HEK293 (cell line): ENCODE results near the gene OR51E1.

Source experiments
- PRDM1 ChIP-seq: fragments of 450-650 bp; formaldehyde crosslinking; IDR thresholded peaks from 2 replicates; pipeline ENCODE4; 2016; ENCODE audit warnings: missing biosample characterization, missing genetic modification characterization
- TCF7L2 ChIP-seq: IDR thresholded peaks from 2 replicates; pipeline ENCODE4 v1.6.1; 2011; ENCODE audit warnings: low read depth, mild to moderate bottlenecking, inconsistent platforms, low read length, moderate library complexity, borderline replicate concordance
- YY1 ChIP-seq: fragments of 450-650 bp; formaldehyde crosslinking; IDR thresholded peaks from 2 replicates; pipeline ENCODE4 v1.5.1; 2018; ENCODE audit warnings: missing biosample characterization, missing genetic modification characterization
- ZBTB1 ChIP-seq: fragments of 450-650 bp; formaldehyde crosslinking; IDR thresholded peaks from 2 replicates; pipeline ENCODE4 v1.5.1; 2016; ENCODE audit warnings: missing biosample characterization, missing genetic modification characterization
- ZBTB7A ChIP-seq: fragments of 450-650 bp; formaldehyde crosslinking; IDR thresholded peaks from 2 replicates; pipeline ENCODE4 v1.5.1; 2016; ENCODE audit warnings: low read depth, missing biosample characterization, missing genetic modification characterization
- ZNF274 ChIP-seq, 2 experiments: fragments of 200-500 bp in 1 of 2; fragments of 450-650 bp in 1 of 2; sonication (Bioruptor generic) in 1 of 2; formaldehyde crosslinking in 1 of 2; IDR thresholded peaks; 2 replicates each; pipeline versions ENCODE4 v1.5.1 to v1.6.1; 2014 to 2016; ENCODE audit warnings: borderline replicate concordance in 1 of 2, inconsistent platforms in 1 of 2, low read length in 1 of 2, missing biosample characterization in 1 of 2, missing genetic modification characterization in 1 of 2
- ZNF311 ChIP-seq: fragments of 450-650 bp; formaldehyde crosslinking; IDR thresholded peaks from 2 replicates; pipeline ENCODE4 v1.5.1; 2017; ENCODE audit warnings: missing biosample characterization, missing genetic modification characterization, borderline replicate concordance
- ZNF510 ChIP-seq: fragments of 450-650 bp; formaldehyde crosslinking; IDR thresholded peaks from 2 replicates; pipeline ENCODE4 v1.5.1; 2018; ENCODE audit warnings: mild to moderate bottlenecking, missing genetic modification characterization, missing biosample characterization; ENCODE audit not compliant: insufficient replicate concordance
- ZNF521 ChIP-seq: fragments of 450-650 bp; formaldehyde crosslinking; IDR thresholded peaks from 2 replicates; pipeline ENCODE4 v1.5.1; 2017; ENCODE audit warnings: missing biosample characterization, mild to moderate bottlenecking, missing genetic modification characterization
- ZNF558 ChIP-seq: fragments of 450-650 bp; formaldehyde crosslinking; IDR thresholded peaks from 2 replicates; pipeline ENCODE4 v1.5.1; 2016; ENCODE audit warnings: missing biosample characterization, missing genetic modification characterization
- ZNF658 ChIP-seq: fragments of 450-650 bp; formaldehyde crosslinking; IDR thresholded peaks from 2 replicates; pipeline ENCODE4; 2016; ENCODE audit warnings: missing biosample characterization, missing genetic modification characterization
- ZNF747 ChIP-seq: fragments of 450-650 bp; formaldehyde crosslinking; IDR thresholded peaks from 2 replicates; pipeline ENCODE4 v1.5.1; 2016; ENCODE audit warnings: missing biosample characterization, missing genetic modification characterization
- ZNF776 ChIP-seq: fragments of 450-650 bp; formaldehyde crosslinking; IDR thresholded peaks from 2 replicates; pipeline ENCODE4 v1.5.0; 2017; ENCODE audit warnings: missing biosample characterization, missing genetic modification characterization, borderline replicate concordance
- TF ChIP-seq, protein P1 (sequence below): fragments of 450-650 bp; formaldehyde crosslinking; IDR thresholded peaks from 2 replicates; pipeline ENCODE4 v1.5.1; 2016; ENCODE audit warnings: missing biosample characterization, missing genetic modification characterization

DNA sequence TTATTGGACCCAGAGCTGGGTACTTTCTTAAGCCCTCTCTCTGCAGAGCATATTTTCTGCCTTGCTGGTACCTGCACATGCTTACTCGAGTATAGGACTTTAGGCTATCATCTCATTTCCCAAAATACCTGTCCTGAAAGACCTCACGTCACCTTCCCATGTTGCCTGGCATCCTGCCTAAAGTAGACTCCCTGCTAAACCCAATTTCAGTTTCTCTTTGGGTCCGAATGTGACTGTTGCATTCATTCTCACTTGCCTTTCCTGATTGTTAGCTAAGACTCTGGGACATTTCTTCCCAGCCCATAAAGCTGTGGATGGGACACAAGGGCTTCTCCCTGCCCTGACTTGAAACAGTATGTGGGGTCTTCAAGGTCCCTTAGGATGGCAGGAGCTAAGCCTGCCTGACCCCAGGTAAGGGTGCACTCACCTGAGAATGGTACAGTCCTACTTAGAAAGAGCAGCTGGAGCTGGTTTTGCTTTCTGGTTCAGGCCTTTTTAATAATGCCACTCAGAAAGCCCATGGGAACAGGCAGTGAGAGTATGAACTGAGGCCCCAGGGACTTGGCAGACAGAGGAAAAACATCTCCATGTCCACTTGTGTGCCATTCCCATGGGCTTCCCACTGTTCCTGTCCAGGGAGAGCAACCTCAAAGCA lies 41.0 kb downstream of the OR51E1 start:
- TF ChIP-seq ZBTB7A (tag by site-specific recombination): no peak
- no peak for TF ChIP-seq ZNF658 (tag by site-specific recombination)
- TF ChIP-seq ZNF510 (tag by site-specific recombination): no peak
- TF ChIP-seq, protein P1, sequence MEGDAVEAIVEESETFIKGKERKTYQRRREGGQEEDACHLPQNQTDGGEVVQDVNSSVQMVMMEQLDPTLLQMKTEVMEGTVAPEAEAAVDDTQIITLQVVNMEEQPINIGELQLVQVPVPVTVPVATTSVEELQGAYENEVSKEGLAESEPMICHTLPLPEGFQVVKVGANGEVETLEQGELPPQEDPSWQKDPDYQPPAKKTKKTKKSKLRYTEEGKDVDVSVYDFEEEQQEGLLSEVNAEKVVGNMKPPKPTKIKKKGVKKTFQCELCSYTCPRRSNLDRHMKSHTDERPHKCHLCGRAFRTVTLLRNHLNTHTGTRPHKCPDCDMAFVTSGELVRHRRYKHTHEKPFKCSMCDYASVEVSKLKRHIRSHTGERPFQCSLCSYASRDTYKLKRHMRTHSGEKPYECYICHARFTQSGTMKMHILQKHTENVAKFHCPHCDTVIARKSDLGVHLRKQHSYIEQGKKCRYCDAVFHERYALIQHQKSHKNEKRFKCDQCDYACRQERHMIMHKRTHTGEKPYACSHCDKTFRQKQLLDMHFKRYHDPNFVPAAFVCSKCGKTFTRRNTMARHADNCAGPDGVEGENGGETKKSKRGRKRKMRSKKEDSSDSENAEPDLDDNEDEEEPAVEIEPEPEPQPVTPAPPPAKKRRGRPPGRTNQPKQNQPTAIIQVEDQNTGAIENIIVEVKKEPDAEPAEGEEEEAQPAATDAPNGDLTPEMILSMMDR (tag by site-specific recombination): no peak
- TF ChIP-seq PRDM1 (tag by site-specific recombination): no peak
- no peak for TF ChIP-seq TCF7L2
- no peak for TF ChIP-seq ZBTB1 (tag by site-specific recombination)
- TF ChIP-seq ZNF521: no peak
- no peak for TF ChIP-seq ZNF311 (tag by site-specific recombination)
- no peak for TF ChIP-seq ZNF747 (tag by site-specific recombination)
- TF ChIP-seq ZNF776 (tag by site-specific recombination): no peak
- TF ChIP-seq ZNF274 (IDR thresholded peaks at IDR 0.05; ENCODE audit: low read length): no peak
- no peak for TF ChIP-seq ZNF274 (tag by site-specific recombination; IDR thresholded peaks at IDR 0.05; ENCODE audit: borderline replicate concordance)
- TF ChIP-seq YY1 (tag by site-specific recombination): no peak
- TF ChIP-seq ZNF558 (tag by site-specific recombination): no peak
